Chondrocyte (in vitro differentiated cells): ENCODE data around the gene GCM1. TPM values are rescaled to one million over a fixed set of nuclear protein-coding genes. Genes with fewer than 3 reads are reported as not detected.

Source experiments
- DNase-seq: peaks from one replicate; pipeline ENCODE4 v3.0.0; 2021; ENCODE audit warnings: mixed read lengths, low spot score
- H3K27ac Mint-ChIP-seq: one replicate; pipeline ENCODE4 v1.8.0; 2021; ENCODE audit warnings: mild to moderate bottlenecking, moderate library complexity, mixed read lengths; ENCODE audit not compliant: unreplicated experiment
- H3K27me3 Mint-ChIP-seq: 2 replicates; pipeline ENCODE4 v1.8.0; 2021; ENCODE audit warnings: low read depth, mixed read lengths
- H3K36me3 Mint-ChIP-seq: 2 replicates; pipeline ENCODE4 v1.8.0; 2021; ENCODE audit warnings: low read depth, mixed read lengths
- H3K4me1 Mint-ChIP-seq: 2 replicates; pipeline ENCODE4 v1.8.0; 2021; ENCODE audit warnings: low read depth, mild to moderate bottlenecking, mixed read lengths
- H3K4me3 Mint-ChIP-seq: one replicate; pipeline ENCODE4 v1.8.0; 2021; ENCODE audit warnings: mild to moderate bottlenecking, moderate library complexity, mixed read lengths; ENCODE audit not compliant: unreplicated experiment
- H3K9me3 Mint-ChIP-seq: 2 replicates; pipeline ENCODE4 v1.8.0; 2021; ENCODE audit warnings: low read depth, mixed read lengths
- total RNA-seq: library from RNA; stranded (reverse); gene quantifications from 3 replicates; pipeline ENCODE4 v1.2.1, GENCODE V29; 2021
- TF ChIP-seq, protein P1 (sequence below): fragments of 200-600 bp; sonication (generic); IDR thresholded peaks from 2 replicates; pipeline ENCODE4 v1.5.0; 2021; ENCODE audit warnings: antibody characterized with exemption, mild to moderate bottlenecking, moderate library complexity

GCM1 gene
- total RNA-seq, 1 donor from 2014 or later: not detected

DNA sequence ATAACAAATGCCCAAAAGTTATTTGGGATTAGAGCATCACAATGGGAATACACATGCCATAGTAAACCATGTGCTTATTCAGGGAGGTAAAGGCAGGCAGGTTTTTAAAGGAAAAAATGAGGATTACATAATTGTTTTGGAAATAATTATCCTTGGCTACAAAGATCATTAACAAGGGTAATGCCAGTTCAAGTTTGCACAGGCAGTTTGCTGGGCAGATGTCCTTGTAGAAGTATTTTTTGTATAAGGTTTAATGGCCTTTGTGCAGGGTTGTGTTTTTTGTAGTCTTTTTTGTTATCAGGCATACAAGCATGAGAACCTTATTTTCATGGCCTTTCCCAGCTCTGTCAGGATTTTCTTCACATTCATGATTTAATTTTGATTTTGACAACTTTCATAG, 58.7 kb downstream of the GCM1 start:
- H3K4me1 Mint-ChIP-seq: no peaks in the 10 kb centered on the region
- no peak for DNase-seq
- peaks cover 29% of the 10 kb centered on the region for H3K36me3 Mint-ChIP-seq
- no peaks in the 10 kb centered on the region for H3K27me3 Mint-ChIP-seq
- H3K9me3 Mint-ChIP-seq: no peaks in the 10 kb centered on the region
- TF ChIP-seq, protein P1, sequence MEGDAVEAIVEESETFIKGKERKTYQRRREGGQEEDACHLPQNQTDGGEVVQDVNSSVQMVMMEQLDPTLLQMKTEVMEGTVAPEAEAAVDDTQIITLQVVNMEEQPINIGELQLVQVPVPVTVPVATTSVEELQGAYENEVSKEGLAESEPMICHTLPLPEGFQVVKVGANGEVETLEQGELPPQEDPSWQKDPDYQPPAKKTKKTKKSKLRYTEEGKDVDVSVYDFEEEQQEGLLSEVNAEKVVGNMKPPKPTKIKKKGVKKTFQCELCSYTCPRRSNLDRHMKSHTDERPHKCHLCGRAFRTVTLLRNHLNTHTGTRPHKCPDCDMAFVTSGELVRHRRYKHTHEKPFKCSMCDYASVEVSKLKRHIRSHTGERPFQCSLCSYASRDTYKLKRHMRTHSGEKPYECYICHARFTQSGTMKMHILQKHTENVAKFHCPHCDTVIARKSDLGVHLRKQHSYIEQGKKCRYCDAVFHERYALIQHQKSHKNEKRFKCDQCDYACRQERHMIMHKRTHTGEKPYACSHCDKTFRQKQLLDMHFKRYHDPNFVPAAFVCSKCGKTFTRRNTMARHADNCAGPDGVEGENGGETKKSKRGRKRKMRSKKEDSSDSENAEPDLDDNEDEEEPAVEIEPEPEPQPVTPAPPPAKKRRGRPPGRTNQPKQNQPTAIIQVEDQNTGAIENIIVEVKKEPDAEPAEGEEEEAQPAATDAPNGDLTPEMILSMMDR: no peak
- no peak overlapping the region for H3K27ac Mint-ChIP-seq
- H3K4me3 Mint-ChIP-seq: no peak overlapping the region

DNA sequence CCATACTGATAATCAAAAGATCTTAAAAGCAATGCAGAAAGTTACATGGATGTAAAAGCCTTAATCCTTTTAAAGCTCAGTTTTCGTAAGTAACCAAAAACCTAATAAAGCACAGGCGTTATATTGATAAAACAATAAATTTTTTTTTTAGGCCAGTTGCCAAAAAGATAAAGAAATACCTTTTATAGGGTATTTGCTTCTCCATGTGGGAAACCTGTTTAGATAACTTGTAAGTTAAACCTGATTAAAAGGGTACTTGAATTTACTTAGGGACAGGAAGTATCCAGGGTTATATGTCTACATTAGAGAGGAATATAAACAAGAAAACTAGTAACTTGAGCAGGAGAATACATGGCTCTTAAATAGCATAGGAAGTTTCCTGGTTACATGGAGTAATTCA, 62.3 kb downstream of the GCM1 start:
- Mint-ChIP-seq H3K4me1 (no peaks in the 10 kb centered on the region), H3K4me3 (no peak overlapping the region), H3K9me3 (no peaks in the 10 kb centered on the region), H3K27me3 (no peaks in the 10 kb centered on the region), H3K27ac (no peak overlapping the region), H3K36me3 (peaks cover 33% of the 10 kb centered on the region)
- no peak for DNase-seq
- TF ChIP-seq, protein P1: no peak

DNA sequence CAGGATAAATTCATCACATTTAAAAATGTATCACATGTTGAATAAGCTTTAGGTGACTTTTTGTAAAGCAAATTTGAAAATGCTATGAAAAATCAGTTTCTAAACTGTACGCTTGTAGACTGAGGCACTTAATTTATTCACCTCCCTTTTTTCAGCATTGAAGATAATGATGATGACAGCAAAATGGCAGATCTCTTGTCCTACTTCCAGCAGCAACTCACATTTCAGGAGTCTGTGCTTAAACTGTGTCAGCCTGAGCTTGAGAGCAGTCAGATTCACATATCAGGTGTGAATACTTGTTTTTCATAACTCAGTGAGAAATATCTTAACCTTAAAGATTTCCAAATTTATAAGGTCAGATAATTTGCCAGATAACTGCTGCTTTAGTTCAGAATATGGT, 67.8 kb downstream of the GCM1 start:
- Mint-ChIP-seq H3K36me3 (peaks cover 34% of the 10 kb centered on the region), H3K27ac (no peak overlapping the region), H3K27me3 (no peaks in the 10 kb centered on the region), H3K4me3 (no peak overlapping the region), H3K9me3 (no peaks in the 10 kb centered on the region), H3K4me1 (no peaks in the 10 kb centered on the region)
- no peak for DNase-seq
- TF ChIP-seq, protein P1: no peak

Other genes with a start within 250 kb of the GCM1 start
- not detected in 3 replicates for gene GSTA3, start 239.1 kb downstream of the GCM1 start, total RNA-seq
- gene GSTA4, start 153.6 kb downstream of the GCM1 start, total RNA-seq: 30.9 to 43.4 TPM (median 31.4 TPM) in 3 replicates
- 15.3 to 15.4 TPM (median 15.3 TPM) in 3 replicates for gene CILK1, start 87.0 kb downstream of the GCM1 start, total RNA-seq
- gene FBXO9, start 83.4 kb downstream of the GCM1 start, total RNA-seq: 72.5 to 84.4 TPM (median 78.8 TPM) in 3 replicates
- 95.1 to 127 TPM (median 102 TPM) in 3 replicates for gene ELOVL5, start 200.1 kb upstream of the GCM1 start, total RNA-seq